GM12878 (cell line): ENCODE measurements around the gene IZUMO1. TPM values are rescaled to one million over a fixed set of nuclear protein-coding genes. Genes with fewer than 3 reads are reported as not detected.

Source experiments
- ATAC-seq: fragments of 200-7000 bp; cut with Tn5 transposase; 3 replicates; pipeline ENCODE4 v1.9.1; 2020; ENCODE audit warnings: mild to moderate bottlenecking, moderate library complexity
- BruUV-seq: library from RNA; stranded (reverse); fragments of 400-500 nt; replicated peaks from 2 replicates; lab custom pipeline; 2021; lab: Mats Ljungman, UMichigan
- CTCF ChIA-PET: fragments of 300-600 bp; sonication (Branson Sonifier 250); formaldehyde crosslinking; extraction: SDS; loops from one replicate; lab custom pipeline; 2021; ENCODE audit warnings: inconsistent platforms; lab: Yijun Ruan, JAX
- POLR2A ChIA-PET: fragments of 350-600 bp; formaldehyde crosslinking; extraction: SDS; loops from one replicate; lab custom pipeline; 2021; ENCODE audit warnings: inconsistent platforms; lab: Charles Lee
- RAD21 ChIA-PET: fragments of 300-600 bp; sonication (Branson Sonifier 250); formaldehyde crosslinking; loops from one replicate; lab custom pipeline; 2023; ENCODE audit warnings: antibody characterized with exemption; ENCODE audit not compliant: unreplicated experiment; lab: Charles Lee
- SMC1A ChIA-PET: fragments of 300-600 bp; sonication (Branson Sonifier 250); formaldehyde crosslinking; loops from one replicate; lab custom pipeline; 2023; ENCODE audit not compliant: unreplicated experiment, uncharacterized antibody; lab: Charles Lee
- DNase-seq: peaks from one replicate; pipeline ENCODE4 v3.0.0-alpha.2; 2011; ENCODE audit warnings: low read depth, low spot score
- FAIRE-seq: peaks from 3 replicates; lab custom pipeline; 2011; peaks lifted over from hg19 to GRCh38; lab: Jason Lieb, UNC
- H2AFZ ChIP-seq: 2 replicates; pipeline ENCODE4 v1.6.0; 2011; ENCODE audit warnings: low read depth, low read length, control low read depth; ENCODE audit not compliant: control insufficient read depth
- H3K27ac ChIP-seq: 2 replicates; pipeline ENCODE4 v1.5.1; 2011; ENCODE audit warnings: control low read depth; ENCODE audit not compliant: control insufficient read depth, insufficient read depth
- H3K27me3 ChIP-seq, 2 experiments: replicated peaks in 1 of 2; 2 replicates each; pipeline versions ENCODE4 v1.6.0 to v1.6.1; 2011; ENCODE audit warnings: low read length in 1 of 2; ENCODE audit not compliant: control insufficient read depth in 2 of 2, insufficient read depth in 2 of 2
- H3K36me3 ChIP-seq, 2 experiments: 2 replicates each; pipeline ENCODE4 v1.5.1; 2011; ENCODE audit warnings: low read length in 1 of 2; ENCODE audit not compliant: control insufficient read depth in 2 of 2, insufficient read depth in 2 of 2
- H3K4me1 ChIP-seq: 2 replicates; pipeline ENCODE4 v1.6.1; 2011; ENCODE audit warnings: mild to moderate bottlenecking, low read length, moderate library complexity, mixed read lengths; ENCODE audit not compliant: control insufficient read depth, insufficient read depth
- H3K4me2 ChIP-seq: 2 replicates; pipeline ENCODE4 v1.6.0; 2011; ENCODE audit warnings: control low read depth; ENCODE audit not compliant: control insufficient read depth, insufficient read depth
- H3K4me3 ChIP-seq: fragments of 200-600 bp; sonication (generic); 2 replicates; pipeline ENCODE4 v1.5.1; 2016
- H3K79me2 ChIP-seq: 2 replicates; pipeline ENCODE4 v1.6.0; 2011; ENCODE audit warnings: low read length; ENCODE audit not compliant: control insufficient read depth, insufficient read depth
- H3K9ac ChIP-seq: 2 replicates; pipeline ENCODE4 v1.8.0; 2011; ENCODE audit warnings: low read length, control low read depth, mixed read lengths; ENCODE audit not compliant: control insufficient read depth, insufficient read depth
- H3K9me3 ChIP-seq: replicated peaks from 3 replicates; pipeline ENCODE4 v1.5.1; 2011; ENCODE audit warnings: mild to moderate bottlenecking, low read length; ENCODE audit not compliant: control insufficient read depth, insufficient read depth
- H4K20me1 ChIP-seq: 2 replicates; pipeline ENCODE4 v1.6.0; 2011; ENCODE audit not compliant: control insufficient read depth, insufficient read depth
- ATF3 ChIP-seq: IDR thresholded peaks from 2 replicates; pipeline ENCODE4 v1.6.1; 2011; ENCODE audit warnings: low read depth, mild to moderate bottlenecking, low read length, moderate library complexity, borderline replicate concordance; ENCODE audit errors: extremely low read depth
- HDAC6 ChIP-seq: fragments of 200-600 bp; sonication (generic); IDR thresholded peaks from one replicate; pipeline ENCODE4 v1.8.0; 2017; ENCODE audit warnings: antibody characterized with exemption; ENCODE audit not compliant: unreplicated experiment
- JUNB ChIP-seq: IDR thresholded peaks from 2 replicates; pipeline ENCODE4 v1.6.1; 2016; ENCODE audit warnings: antibody characterized with exemption, mild to moderate bottlenecking
- JUND ChIP-seq: IDR thresholded peaks from 2 replicates; pipeline ENCODE4 v1.6.1; 2012; ENCODE audit warnings: low read depth, mild to moderate bottlenecking, low read length, improper control_type of control experiment, moderate library complexity
- MTA3 ChIP-seq: IDR thresholded peaks from 2 replicates; pipeline ENCODE4 v1.6.1; 2012; ENCODE audit warnings: low read length, inconsistent platforms, borderline replicate concordance
- NFYB ChIP-seq: IDR thresholded peaks from 2 replicates; pipeline ENCODE4 v1.6.1; 2011; ENCODE audit warnings: low read depth, mild to moderate bottlenecking, low read length, improper control_type of control experiment, moderate library complexity; ENCODE audit not compliant: insufficient read depth
- PML ChIP-seq: IDR thresholded peaks from 2 replicates; pipeline ENCODE4 v1.6.1; 2012; ENCODE audit warnings: low read length, inconsistent platforms
- POLR2AphosphoS2 ChIP-seq: IDR thresholded peaks from 2 replicates; pipeline ENCODE4 v1.6.1; 2011; ENCODE audit warnings: low read depth, mild to moderate bottlenecking, low read length, improper control_type of control experiment, moderate library complexity
- POLR2AphosphoS5 ChIP-seq: IDR thresholded peaks from 2 replicates; pipeline ENCODE4 v1.6.1; 2011; ENCODE audit warnings: mild to moderate bottlenecking, low read length, inconsistent platforms
- RBBP5 ChIP-seq: fragments of 200-600 bp; sonication (generic); conservative IDR thresholded peaks from 2 replicates; pipeline ENCODE4 v1.6.1; 2016
- SKIL ChIP-seq: fragments of 450-650 bp; IDR thresholded peaks from 2 replicates; pipeline ENCODE4 v1.6.1; 2017; ENCODE audit warnings: mild to moderate bottlenecking, low read depth, inconsistent platforms; ENCODE audit not compliant: poor library complexity, severe bottlenecking
- SRF ChIP-seq, 2 experiments: IDR thresholded peaks; 2 replicates each; pipeline ENCODE4 v1.6.1; 2011; ENCODE audit warnings: low read depth in 2 of 2, low read length in 2 of 2, mild to moderate bottlenecking in 1 of 2, moderate library complexity in 1 of 2
- STAT1 ChIP-seq: fragments of 450-650 bp; conservative IDR thresholded peaks from 2 replicates; pipeline ENCODE4 v1.6.1; 2014; ENCODE audit warnings: antibody characterized with exemption, mild to moderate bottlenecking
- SUPT20H ChIP-seq: IDR thresholded peaks from 2 replicates; pipeline ENCODE4 v1.6.1; 2011; ENCODE audit warnings: low read depth, mild to moderate bottlenecking, low read length, moderate library complexity, borderline replicate concordance; ENCODE audit not compliant: control insufficient read depth
- USF2 ChIP-seq: IDR thresholded peaks from 2 replicates; pipeline ENCODE4 v1.6.1; 2011; ENCODE audit warnings: low read depth, low read length, improper control_type of control experiment, borderline replicate concordance
- ZSCAN29 ChIP-seq: fragments of 450-650 bp; IDR thresholded peaks from 2 replicates; pipeline ENCODE4 v1.6.1; 2017; ENCODE audit warnings: mild to moderate bottlenecking, moderate library complexity
- ZZZ3 ChIP-seq: IDR thresholded peaks from 2 replicates; pipeline ENCODE4 v1.6.1; 2011; ENCODE audit warnings: low read depth; ENCODE audit not compliant: control insufficient read depth, insufficient read length
- WGBS: methylation state at CpG from one replicate; pipeline ENCODE4 v1.1.6; 2016; ENCODE audit warnings: low lambda C conversion rate; ENCODE audit not compliant: insufficient replicate concordance, insufficient coverage; ENCODE audit errors: missing lambda C conversion rate; 5-methylcytosine and 5-hydroxymethylcytosine counted together
- in situ Hi-C: fragments of 300-500 bp; cut with MboI; formaldehyde crosslinking; loops from 9 replicates; pipeline ENCODE4 v1.14.3; 2018; ENCODE audit warnings: mixed read lengths
- intact Hi-C: fragments of 100-400 bp; cut with micrococcal nuclease; formaldehyde crosslinking; loops from one replicate; pipeline ENCODE4 v1.14.2; 2022; ENCODE audit not compliant: unreplicated experiment
- polyA plus RNA-seq, 11 experiments: library from polyadenylated mRNA; depleted of rRNA in 4 of 11; unstranded in 6 of 11; stranded (reverse) in 5 of 11; fragments of >200 nt; fragmentation: Nextera tagmentation in 4 of 11; fragmentation: Illumina TruSeq in 1 of 11; extraction: Ambion mirVana in 4 of 11; extraction: Trizol in 1 of 11; gene quantifications; 1 replicate in 1 of 11; 2 replicates in 10 of 11; pipeline versions ENCODE4 v1.2.1 to v1.2.3, GENCODE V29; 2011 to 2016; ENCODE audit warnings: inconsistent platforms in 2 of 11, missing spikeins in 2 of 11, low read depth in 1 of 11
- total RNA-seq, 4 experiments: library from RNA; depleted of rRNA in 3 of 4; stranded (reverse); fragments of >200 nt in 3 of 4; fragmentation: Illumina TruSeq in 1 of 4; extraction: Trizol in 1 of 4; gene quantifications; 2 replicates each; pipeline versions ENCODE4 v1.2.1 to v1.2.3, GENCODE V29; 2013 to 2021

IZUMO1 gene
- total and polyA plus RNA-seq, 10 of the 15 experiments (the other 5 are each of a cell fraction or from before 2014, with no cell fraction given): not detected

- TF ChIP-seq SRF (IDR thresholded peaks at IDR 0.05; ENCODE audit: low read depth in 2 of 2, low read length in 2 of 2): no peak
- TF ChIP-seq JUND: no peak
These were observed 38.2 kb downstream of the IZUMO1 start (continued) for GRCh38 chr19:48708471-48708870.

- no peak for TF ChIP-seq ZZZ3
- TF ChIP-seq SUPT20H: no peak
- no peak for TF ChIP-seq ATF3
- no peak for TF ChIP-seq JUNB
- TF ChIP-seq POLR2AphosphoS2: no peak
- no peak for TF ChIP-seq SKIL
- no peak for TF ChIP-seq HDAC6
- TF ChIP-seq RBBP5: no peak
- TF ChIP-seq PML: no peak
- TF ChIP-seq STAT1: no peak
- TF ChIP-seq POLR2AphosphoS5: no peak
- TF ChIP-seq MTA3: no peak
- TF ChIP-seq ZSCAN29: no peak
- no peak for TF ChIP-seq USF2
- no peak for TF ChIP-seq NFYB
- H3K27me3 ChIP-seq: no peaks in the 10 kb centered on the region
- WGBS: 3% methylated on average over 2 of the region's 2 CpGs
- intact Hi-C loops (no loop called here), in situ Hi-C loops (no loop called here)
- no peak overlapping the region for H3K4me2 ChIP-seq
- ChIA-PET CTCF (interaction anchor here (0.7 kb wide), 1 partner anchor 9 kb away, joined by 3 read pairs; no protein-coding TSS in a partner anchor), RAD21 (no interaction called here), POLR2A (no interaction called here), SMC1A (no interaction called here)
- no peaks in the 10 kb centered on the region for H3K9me3 ChIP-seq
- BruUV-seq: no TSS peak
- H3K27ac ChIP-seq: no peak overlapping the region
- H3K4me3 ChIP-seq: no peak overlapping the region
- H3K4me1 ChIP-seq: no peaks in the 10 kb centered on the region
- H4K20me1 ChIP-seq: no peaks in the 10 kb centered on the region
- H3K9ac ChIP-seq: no peak overlapping the region
- ATAC-seq (no peak), FAIRE-seq (no peak), DNase-seq (no peak)
- H2AFZ ChIP-seq: no peak overlapping the region
- H3K36me3 ChIP-seq: no peaks in the 10 kb centered on the region
- H3K79me2 ChIP-seq: no peaks in the 10 kb centered on the region
These were observed 41.3 kb downstream of the IZUMO1 start for GRCh38 chr19:48705431-48705830.
